IMR-90 (cell line): Measurements from ENCODE around the gene CCDC83. TPM values are rescaled to one million over a fixed set of nuclear protein-coding genes. Genes with fewer than 3 reads are reported as not detected.

Experiments used
- ATAC-seq: fragments of 200-7000 bp; cut with Tn5 transposase; 2 replicates; pipeline ENCODE4 v1.9.1; 2020; ENCODE audit warnings: low read depth, mild to moderate bottlenecking, moderate library complexity
- BruUV-seq: library from RNA; stranded (reverse); fragments of 400-500 nt; replicated peaks from 2 replicates; lab custom pipeline; 2021; lab: Mats Ljungman, UMichigan
- CTCF ChIA-PET: fragments of 300-600 bp; formaldehyde crosslinking; extraction: SDS; loops from one replicate; lab custom pipeline; 2021; ENCODE audit warnings: antibody characterized with exemption; lab: Yijun Ruan, JAX
- POLR2A ChIA-PET: fragments of 300-600 bp; sonication (Branson Sonifier 250); formaldehyde crosslinking; loops from one replicate; lab custom pipeline; 2022; ENCODE audit warnings: antibody characterized with exemption; ENCODE audit not compliant: unreplicated experiment; lab: Charles Lee
- DNase-seq: peaks from one replicate; pipeline ENCODE4 v3.0.0; 2013
- H2AFZ ChIP-seq: replicated peaks from 2 replicates; pipeline ENCODE3; 2013; ENCODE audit warnings: low read length, mild to moderate bottlenecking; ENCODE audit not compliant: poor library complexity
- H2AK5ac ChIP-seq: 2 replicates; pipeline ENCODE4 v1.6.1; 2013; ENCODE audit warnings: low read depth, low read length, inconsistent platforms
- H2AK9ac ChIP-seq: replicated peaks from 2 replicates; pipeline ENCODE3; 2013; ENCODE audit warnings: mild to moderate bottlenecking, low read depth, low read length, moderate library complexity; ENCODE audit not compliant: poor library complexity
- H2BK120ac ChIP-seq: 2 replicates; pipeline ENCODE4 v1.6.1; 2013; ENCODE audit warnings: low read depth, low read length, inconsistent platforms
- H2BK15ac ChIP-seq: 3 replicates; pipeline ENCODE4 v1.6.1; 2013; ENCODE audit warnings: low read depth, low read length, inconsistent platforms
- H2BK20ac ChIP-seq: 2 replicates; pipeline ENCODE4 v1.6.1; 2013; ENCODE audit warnings: low read depth, mild to moderate bottlenecking, inconsistent platforms, low read length, moderate library complexity
- H2BK5ac ChIP-seq: 2 replicates; pipeline ENCODE4 v1.6.1; 2013; ENCODE audit warnings: mild to moderate bottlenecking, low read depth, low read length, inconsistent platforms; ENCODE audit not compliant: poor library complexity, severe bottlenecking
- H3K14ac ChIP-seq: replicated peaks from 2 replicates; pipeline ENCODE4 v1.6.1; 2013; ENCODE audit warnings: low read depth, low read length, inconsistent platforms
- H3K18ac ChIP-seq: 2 replicates; pipeline ENCODE4 v1.6.1; 2013; ENCODE audit warnings: low read depth, low read length, control low read depth
- H3K23ac ChIP-seq: 2 replicates; pipeline ENCODE4 v1.6.1; 2013; ENCODE audit warnings: low read depth, low read length, inconsistent platforms
- H3K27ac ChIP-seq: 2 replicates; pipeline ENCODE4 v1.5.1; 2013; ENCODE audit warnings: mild to moderate bottlenecking, control low read depth, low read length; ENCODE audit not compliant: insufficient read depth
- H3K27me3 ChIP-seq: 2 replicates; pipeline ENCODE4 v1.6.1; 2013; ENCODE audit warnings: low read length; ENCODE audit not compliant: control insufficient read depth, insufficient read depth
- H3K36me3 ChIP-seq: 2 replicates; pipeline ENCODE4 v1.6.1; 2013; ENCODE audit warnings: low read length, mixed read lengths; ENCODE audit not compliant: control insufficient read depth, insufficient read depth
- H3K4ac ChIP-seq: 2 replicates; pipeline ENCODE4 v1.6.1; 2013; ENCODE audit warnings: low read depth, low read length, inconsistent platforms
- H3K4me1 ChIP-seq: 2 replicates; pipeline ENCODE4 v1.6.1; 2013; ENCODE audit warnings: low read length, mixed read lengths; ENCODE audit not compliant: control insufficient read depth, insufficient read depth
- H3K4me2 ChIP-seq: 2 replicates; pipeline ENCODE4 v1.6.1; 2013; ENCODE audit warnings: low read depth, mild to moderate bottlenecking, control low read depth, low read length, moderate library complexity
- H3K4me3 ChIP-seq: 2 replicates; pipeline ENCODE4 v1.5.1; 2013; ENCODE audit warnings: low read depth, mild to moderate bottlenecking, control low read depth, low read length, moderate library complexity; ENCODE audit not compliant: insufficient read depth
- H3K56ac ChIP-seq: 2 replicates; pipeline ENCODE4 v1.6.1; 2013; ENCODE audit warnings: low read length, inconsistent platforms; ENCODE audit not compliant: insufficient read depth; ENCODE audit errors: extremely low read depth
- H3K79me1 ChIP-seq, 2 experiments: 2 replicates each; pipeline ENCODE4 v1.6.1; 2013; ENCODE audit warnings: low read length in 2 of 2, inconsistent platforms in 1 of 2, low read depth in 1 of 2
- H3K9ac ChIP-seq: 2 replicates; pipeline ENCODE4 v1.6.1; 2013; ENCODE audit warnings: low read depth, low read length, control low read depth
- H3K9me1 ChIP-seq: 2 replicates; pipeline ENCODE4 v1.6.1; 2013; ENCODE audit warnings: low read length, inconsistent platforms; ENCODE audit not compliant: insufficient read depth
- H3K9me3 ChIP-seq: 2 replicates; pipeline ENCODE4 v1.6.1; 2013; ENCODE audit warnings: low read length; ENCODE audit not compliant: control insufficient read depth, insufficient read depth
- H4K20me1 ChIP-seq: 2 replicates; pipeline ENCODE4 v1.6.1; 2013; ENCODE audit warnings: low read length, inconsistent platforms; ENCODE audit not compliant: insufficient read depth
- H4K5ac ChIP-seq: 2 replicates; pipeline ENCODE4 v1.6.1; 2013; ENCODE audit warnings: mild to moderate bottlenecking, low read depth, low read length, control low read depth
- H4K8ac ChIP-seq, 2 experiments: 2 replicates each; pipeline ENCODE4 v1.6.1; 2013; ENCODE audit warnings: low read depth in 2 of 2, low read length in 2 of 2, control low read depth in 1 of 2, inconsistent platforms in 1 of 2
- H4K91ac ChIP-seq: 2 replicates; pipeline ENCODE4 v1.6.1; 2013; ENCODE audit warnings: low read depth, low read length, inconsistent platforms; ENCODE audit not compliant: insufficient read depth
- BHLHE40 ChIP-seq: fragments of 150-350 bp; IDR thresholded peaks from 2 replicates; pipeline ENCODE4 v1.6.1; 2016; ENCODE audit warnings: mild to moderate bottlenecking, low read depth, low read length
- CEBPB ChIP-seq: IDR thresholded peaks from 2 replicates; pipeline ENCODE4 v1.6.1; 2012; ENCODE audit warnings: low read depth, low read length, improper control_type of control experiment
- CHD1 ChIP-seq: IDR thresholded peaks from 2 replicates; pipeline ENCODE4 v1.6.1; 2012; ENCODE audit warnings: low read depth, low read length, improper control_type of control experiment
- ELK1 ChIP-seq: fragments of 150-350 bp; IDR thresholded peaks from 2 replicates; pipeline ENCODE4 v1.6.1; 2016; ENCODE audit warnings: low read depth, mild to moderate bottlenecking, low read length, moderate library complexity, borderline replicate concordance
- FOS ChIP-seq: fragments of 150-350 bp; IDR thresholded peaks from 2 replicates; pipeline ENCODE4 v1.6.1; 2016; ENCODE audit warnings: low read depth, low read length
- MAFK ChIP-seq: IDR thresholded peaks from 2 replicates; pipeline ENCODE4 v1.6.1; 2012; ENCODE audit warnings: low read depth, low read length, improper control_type of control experiment
- NFE2L2 ChIP-seq: fragments of 150-350 bp; IDR thresholded peaks from 2 replicates; pipeline ENCODE4 v1.6.1; 2016; ENCODE audit warnings: low read depth, mild to moderate bottlenecking, low read length
- RAD21 ChIP-seq: IDR thresholded peaks from 2 replicates; pipeline ENCODE4 v1.6.1; 2012; ENCODE audit warnings: low read length, improper control_type of control experiment
- RFX5 ChIP-seq: IDR thresholded peaks from 2 replicates; pipeline ENCODE4 v1.8.0; 2012; ENCODE audit warnings: low read depth, mild to moderate bottlenecking, low read length, moderate library complexity
- WGBS, 2 experiments: methylation state at CpG; one replicate each; pipeline versions ENCODE4 v1.1.5 to v1.1.7; 2013; ENCODE audit warnings: missing lambda C conversion rate in 2 of 2; ENCODE audit not compliant: insufficient read length in 1 of 2; ENCODE audit errors: extremely low coverage in 2 of 2; 5-methylcytosine and 5-hydroxymethylcytosine counted together
- dilution Hi-C: fragments of 300-500 bp; cut with HindIII; formaldehyde crosslinking; loops from one replicate; pipeline ENCODE4 v1.14.3; 2018; ENCODE audit warnings: low sequenced_read_pairs; ENCODE audit not compliant: unreplicated experiment
- in situ Hi-C: fragments of 300-500 bp; cut with MboI; formaldehyde crosslinking; loops from 3 replicates; pipeline ENCODE4 v1.14.3; 2019; ENCODE audit warnings: low sequenced_read_pairs, inconsistent platforms, mixed read lengths
- intact Hi-C: fragments of 100-400 bp; cut with micrococcal nuclease; formaldehyde crosslinking; loops from 2 replicates; pipeline ENCODE4 v1.10.0; 2022
- polyA plus RNA-seq, 3 experiments: library from polyadenylated mRNA; depleted of rRNA; stranded (reverse); fragments of >200 nt; gene quantifications; 2 replicates each; pipeline ENCODE4 v1.2.3, GENCODE V29; 2012; ENCODE audit warnings: low replicate concordance in 1 of 3
- total RNA-seq: library from RNA; depleted of rRNA; stranded (reverse); fragments of >200 nt; gene quantifications from 2 replicates; pipeline ENCODE4 v1.2.3, GENCODE V29; 2012

Gene CCDC83
- total and polyA plus RNA-seq, 2 of the 4 experiments (the other 2 are of a cell fraction) = not detected

GRCh38 chr11:85875505-85875904, 20.3 kb downstream of the CCDC83 start:
- Histone ChIP-seq H3K4me3 (no peak overlapping the region), H3K27me3 (no peaks in the 10 kb centered on the region), H2AFZ (no peak overlapping the region), H3K4ac (peak overlapping the region; percentile 53; the same call in 1 of the 2 replicates), H4K20me1 (no peaks in the 10 kb centered on the region), H3K56ac (no peak overlapping the region; the same call in 1 of the 2 replicates), H4K91ac (no peak overlapping the region), H2BK15ac (no peak overlapping the region), H4K5ac (no peak overlapping the region), H3K79me1 (no peaks in the 10 kb centered on the region), H2BK120ac (peak overlapping the region; percentile 81), H3K14ac (0 out of 2 replicates have a peak overlapping the region, but pooled peaks have one; percentile 60), H2AK5ac (no peak overlapping the region), H2AK9ac (no peak overlapping the region), H3K27ac (no peak overlapping the region; the same call in 1 of the 2 replicates), H2BK20ac (peak overlapping the region; percentile 80; the same call in 1 of the 2 replicates), H4K8ac (0 out of 4 replicates have a peak overlapping the region, but pooled peaks have one; percentile 12 to 23), H3K9me1 (peaks cover 6% of the 10 kb centered on the region), H3K23ac (no peak overlapping the region), H2BK5ac (peak overlapping the region; percentile 82), H3K9ac (no peak overlapping the region), H3K36me3 (no peaks in the 10 kb centered on the region), H3K4me1 (peaks cover 9% of the 10 kb centered on the region), H3K9me3 (no peaks in the 10 kb centered on the region), H3K18ac (peak overlapping the region; percentile 79; the same call in 1 of the 2 replicates), H3K4me2 (peak overlapping the region; percentile 57; the same call in 1 of the 2 replicates)
- TF ChIP-seq CEBPB (peak; percentile 52), RAD21 (no peak), MAFK (peak; percentile 17; the same call in 1 of the 2 replicates), FOS (peak; percentile 83; the same call in 1 of the 2 replicates), ELK1 (no peak), RFX5 (no peak), BHLHE40 (peak; percentile 17; the same call in 1 of the 2 replicates), NFE2L2 (peak; percentile 17; the same call in 1 of the 2 replicates), CHD1 (no peak)
- ATAC-seq = peak; percentile 79
- dilution Hi-C loops = no loop called here
- ChIA-PET POLR2A (interaction anchor here (0.5 kb wide), 1 partner anchor 71 kb away, joined by 3 read pairs; no protein-coding TSS in a partner anchor), CTCF (no interaction called here)
- intact Hi-C loops = no loop called here
- in situ Hi-C loops = no loop called here
- peak; percentile 83 for DNase-seq
- no TSS peak for BruUV-seq
- 0% methylated on average over 1 of the region's 1 CpG; no CpG with 5 or more reads in 1 of the 2 experiments for WGBS, 2 experiments
